ES-I3 (cell line): Measurements from ENCODE around the gene LACTB.
"Not testable (repeated sequence)": the region's sequence is repeated elsewhere in the genome, so short reads cannot be mapped to it uniquely, and the experiment has no call there.

ENCODE experiments used
- H3K36me3 ChIP-seq: 2 replicates; pipeline ENCODE4 v1.6.1; 2013; ENCODE audit warnings: mild to moderate bottlenecking, low read length, control low read depth, moderate library complexity; ENCODE audit not compliant: insufficient read depth
- H3K4me1 ChIP-seq: 2 replicates; pipeline ENCODE4 v1.6.1; 2013; ENCODE audit warnings: mild to moderate bottlenecking, control low read depth, low read length; ENCODE audit not compliant: insufficient read depth
- H3K9ac ChIP-seq: 2 replicates; pipeline ENCODE4 v1.6.1; 2013; ENCODE audit warnings: low read depth, mild to moderate bottlenecking, low read length, moderate library complexity
- H3K9me3 ChIP-seq: 2 replicates; pipeline ENCODE4 v1.6.1; 2013; ENCODE audit warnings: mild to moderate bottlenecking, low read length, moderate library complexity; ENCODE audit not compliant: control insufficient read depth, insufficient read depth

The LACTB gene

GRCh38 chr15:63099581-63099980 is 22.1 kb upstream of the LACTB start:
- H3K4me1 ChIP-seq, H3K36me3 ChIP-seq: not testable (repeated sequence)

GRCh38 chr15:63103416-63103815 is 18.2 kb upstream of the LACTB start:
- Histone ChIP-seq H3K4me1 (no peaks in the 10 kb centered on the region), H3K9me3 (0 out of 2 replicates have a peak, but pooled peaks cover 3% of the 10 kb centered on the region), H3K9ac (no peak overlapping the region), H3K36me3 (no peaks in the 10 kb centered on the region)

More at GRCh38 chr15:63099581-63099980, 22.1 kb upstream of the LACTB start:
- not testable (repeated sequence) for H3K9me3 ChIP-seq, H3K9ac ChIP-seq

GRCh38 chr15:63104727-63105126 is 16.9 kb upstream of the LACTB start:
- Histone ChIP-seq H3K9me3 (0 out of 2 replicates have a peak, but pooled peaks cover 3% of the 10 kb centered on the region), H3K9ac (no peak overlapping the region), H3K36me3 (no peaks in the 10 kb centered on the region), H3K4me1 (no peaks in the 10 kb centered on the region)

- H3K4me1 ChIP-seq, H3K9me3 ChIP-seq, H3K9ac ChIP-seq, H3K36me3 ChIP-seq: not testable (repeated sequence)
Measured at GRCh38 chr15:63105354-63105753, 16.3 kb upstream of the LACTB start.

DNA sequence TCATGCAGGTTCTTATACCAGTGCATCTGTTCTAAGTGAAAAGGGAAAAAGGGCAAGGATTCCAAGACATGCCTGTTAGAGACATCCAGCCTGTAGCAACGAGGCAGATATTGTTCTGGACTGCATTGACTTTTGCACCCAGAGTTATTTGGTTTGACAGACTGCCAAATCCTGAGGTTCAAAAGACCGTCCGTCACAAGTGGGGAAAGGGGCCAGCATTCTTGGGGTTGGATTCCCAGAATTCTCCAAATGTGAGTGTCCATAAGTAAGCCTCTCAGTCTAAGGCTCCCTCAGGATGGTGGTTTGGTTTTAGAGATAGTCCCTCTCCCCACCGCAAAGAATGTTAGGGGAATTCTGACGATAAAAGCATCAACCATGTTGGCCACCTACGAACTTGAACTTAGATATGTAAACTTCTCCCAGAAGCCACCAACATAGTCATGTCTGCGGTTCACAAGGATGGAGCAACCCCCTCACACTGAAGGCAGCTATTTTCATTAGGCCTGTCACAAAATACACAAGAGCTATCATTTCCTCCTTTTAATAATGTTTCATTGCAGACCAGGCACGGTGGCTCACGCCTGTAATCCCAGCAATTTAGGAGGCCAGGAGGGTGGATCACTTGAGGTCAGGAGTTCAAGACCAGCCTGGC is 13.6 kb upstream of the LACTB start:
- H3K9me3 ChIP-seq = no peaks in the 10 kb centered on the region
- H3K36me3 ChIP-seq = no peaks in the 10 kb centered on the region
- H3K4me1 ChIP-seq = no peaks in the 10 kb centered on the region
- H3K9ac ChIP-seq = no peak overlapping the region

GRCh38 chr15:63109498-63109897 is 12.2 kb upstream of the LACTB start:
- no peak overlapping the region for H3K9ac ChIP-seq
- no peaks in the 10 kb centered on the region for H3K36me3 ChIP-seq
- H3K4me1 ChIP-seq = no peaks in the 10 kb centered on the region
- no peaks in the 10 kb centered on the region for H3K9me3 ChIP-seq

DNA sequence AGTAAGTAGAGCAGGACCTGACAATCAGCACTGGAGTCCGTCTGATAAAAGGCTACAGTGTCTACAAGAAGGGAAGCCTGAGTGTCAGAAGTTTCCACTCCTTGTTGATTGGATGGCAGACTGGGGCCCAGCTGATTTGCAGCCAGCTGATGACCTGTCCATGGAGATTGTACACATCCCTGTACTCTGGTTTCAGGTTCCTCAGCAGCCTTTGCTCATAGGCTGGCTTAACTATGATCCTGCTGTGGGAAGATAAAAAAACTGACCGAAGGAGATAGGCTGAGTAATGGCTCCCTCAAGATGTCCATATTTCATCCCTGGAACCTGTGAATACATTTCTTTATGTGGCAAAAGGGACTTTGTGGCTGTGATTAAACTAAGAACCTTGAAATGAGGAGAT is 11.7 kb upstream of the LACTB start:
- H3K4me1 ChIP-seq = no peaks in the 10 kb centered on the region
- no peak overlapping the region for H3K9ac ChIP-seq
- no peaks in the 10 kb centered on the region for H3K36me3 ChIP-seq
- H3K9me3 ChIP-seq = no peaks in the 10 kb centered on the region

DNA sequence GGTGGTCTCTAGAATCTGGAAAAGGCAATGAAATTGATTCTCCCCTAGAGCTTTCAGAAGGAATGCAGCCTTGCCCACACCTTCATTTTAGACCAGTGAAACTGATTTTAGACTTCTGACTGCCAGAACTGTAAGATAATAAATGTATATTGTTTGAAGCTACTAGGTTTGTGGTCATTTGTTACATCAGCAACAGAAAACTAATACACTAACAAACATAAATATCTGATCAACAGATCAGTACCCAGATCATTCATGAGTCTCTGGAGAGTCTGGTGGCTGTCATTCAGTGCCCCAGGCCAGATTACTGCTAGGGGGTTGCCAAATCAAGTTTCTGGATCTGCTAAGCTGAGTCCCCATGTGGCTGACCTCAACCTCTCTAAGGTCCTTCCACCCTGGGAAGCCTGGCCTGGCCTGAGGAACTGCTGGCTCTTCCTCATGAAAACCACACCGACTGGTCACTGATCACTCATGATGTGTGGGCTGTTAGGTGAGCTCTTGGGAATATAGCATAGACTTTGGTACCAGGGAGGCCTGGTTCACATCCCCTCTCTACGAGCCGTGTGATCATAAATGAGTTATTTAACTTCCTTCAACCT is 11.1 kb upstream of the LACTB start:
- no peaks in the 10 kb centered on the region for H3K9me3 ChIP-seq
- no peak overlapping the region for H3K9ac ChIP-seq
- H3K36me3 ChIP-seq = no peaks in the 10 kb centered on the region
- H3K4me1 ChIP-seq = no peaks in the 10 kb centered on the region

- H3K9me3 ChIP-seq = no peaks in the 10 kb centered on the region
- no peaks in the 10 kb centered on the region for H3K36me3 ChIP-seq
- no peak overlapping the region for H3K9ac ChIP-seq
- no peaks in the 10 kb centered on the region for H3K4me1 ChIP-seq
Measured at GRCh38 chr15:63111481-63111880, 10.2 kb upstream of the LACTB start.

- H3K9me3 ChIP-seq = no peaks in the 10 kb centered on the region
- H3K4me1 ChIP-seq = no peaks in the 10 kb centered on the region
- no peaks in the 10 kb centered on the region for H3K36me3 ChIP-seq
- no peak overlapping the region for H3K9ac ChIP-seq
Measured at GRCh38 chr15:63112871-63113270, 8.8 kb upstream of the LACTB start.

DNA sequence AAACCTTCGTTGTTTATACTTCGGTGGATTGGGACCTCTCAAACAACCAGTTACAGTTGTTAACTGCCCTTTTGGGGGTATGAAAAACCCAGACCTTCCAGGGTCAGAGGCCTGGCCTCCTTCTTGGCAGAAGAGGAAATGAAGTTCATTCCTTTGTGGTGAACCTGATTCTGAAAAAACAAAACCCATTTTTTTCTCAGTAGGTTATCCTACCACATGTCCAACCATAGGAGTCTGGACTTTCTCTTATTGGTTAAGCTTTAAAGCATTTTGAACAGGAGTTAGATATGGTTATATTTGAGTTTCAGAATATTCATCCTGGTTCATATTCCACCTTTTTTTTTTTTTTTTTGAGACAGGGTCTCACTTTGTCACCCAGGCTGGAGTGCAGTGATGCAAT is 7.2 kb upstream of the LACTB start:
- H3K4me1 ChIP-seq = no peaks in the 10 kb centered on the region
- no peak overlapping the region for H3K9ac ChIP-seq
- peaks cover 2% of the 10 kb centered on the region; the same call in 1 of the 2 replicates for H3K9me3 ChIP-seq
- H3K36me3 ChIP-seq = no peaks in the 10 kb centered on the region

DNA sequence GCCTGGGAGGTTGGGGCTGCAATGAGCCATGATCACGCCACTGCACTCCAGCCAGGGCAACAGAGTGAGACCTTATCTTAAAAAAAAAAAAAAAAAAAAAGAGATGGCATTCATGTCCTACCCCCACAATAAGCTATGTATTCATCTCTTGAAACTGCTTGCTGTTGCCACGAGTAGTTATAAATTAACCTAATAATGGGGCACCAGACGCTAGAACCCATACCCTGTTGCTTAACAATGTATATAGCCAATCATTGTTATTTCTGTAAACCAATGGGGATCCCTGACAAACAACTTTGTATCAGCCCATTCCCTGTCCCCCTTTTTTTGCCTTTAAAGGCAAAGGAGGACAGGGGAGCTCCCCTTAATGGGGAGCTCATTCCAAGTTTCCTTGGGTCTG is 2.8 kb upstream of the LACTB start:
- no peak overlapping the region for H3K9ac ChIP-seq
- no peaks in the 10 kb centered on the region for H3K36me3 ChIP-seq
- peaks cover 3% of the 10 kb centered on the region; the same call in 1 of the 2 replicates for H3K4me1 ChIP-seq
- H3K9me3 ChIP-seq = peaks cover 6% of the 10 kb centered on the region; the same call in 1 of the 2 replicates

GRCh38 chr15:63122002-63122875 is 578 bp downstream of the LACTB start:
- Histone ChIP-seq H3K9ac (peak overlapping the region; percentile 95), H3K9me3 (peaks cover 6% of the 10 kb centered on the region; the same call in 1 of the 2 replicates), H3K4me1 (peaks cover 3% of the 10 kb centered on the region; the same call in 1 of the 2 replicates), H3K36me3 (no peaks in the 10 kb centered on the region)

DNA sequence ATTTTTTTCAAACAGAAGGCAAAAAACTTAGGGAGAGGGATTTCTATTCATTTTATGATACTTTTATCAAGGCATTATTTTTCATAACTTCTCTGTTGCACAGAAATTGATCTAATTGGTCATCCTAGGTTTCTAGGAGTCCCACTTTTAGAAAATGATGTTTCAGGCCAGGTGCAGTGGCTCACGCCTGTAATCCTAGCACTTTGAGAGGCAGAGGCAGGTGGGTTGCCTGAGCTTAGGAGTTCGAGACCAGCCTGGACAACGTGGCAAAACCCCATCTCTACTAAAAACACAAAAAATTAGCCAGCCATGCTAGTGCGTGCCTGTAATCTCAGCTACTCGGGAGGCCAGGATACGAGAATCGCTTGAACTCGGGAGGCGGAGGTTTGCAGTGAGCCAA is 2.8 kb downstream of the LACTB start:
- peaks cover 3% of the 10 kb centered on the region; the same call in 1 of the 2 replicates for H3K9me3 ChIP-seq
- H3K9ac ChIP-seq = no peak overlapping the region
- H3K4me1 ChIP-seq = peaks cover 3% of the 10 kb centered on the region; the same call in 1 of the 2 replicates
- no peaks in the 10 kb centered on the region for H3K36me3 ChIP-seq
